ENCODE results near the gene FADD. TPM values are rescaled to one million over a fixed set of nuclear protein-coding genes. Genes with fewer than 3 reads are reported as not detected.

Gene FADD
- total and polyA plus RNA-seq, 2 donors (not counting 3 experiments of a cell fraction or from before 2014, with no cell fraction given): 35.4 to 45.1 TPM

GRCh38 chr11:70206982-70207376 lies 3.9 kb downstream of the FADD start:
- DNase-seq (ENCODE audit: low read depth, low spot score): no peak
- H3K27me3 ChIP-seq (ENCODE audit: control insufficient read depth in 2 of 2, insufficient read depth in 2 of 2, low read length in 2 of 2): no peaks in the 10 kb centered on the region
- no peaks in the 10 kb centered on the region for H4K20me1 ChIP-seq (replicated peaks; ENCODE audit: control insufficient read depth, extremely low read depth, insufficient read depth, low read length)
- FAIRE-seq: no peak
- dilution Hi-C loops (cut with MboI; ENCODE audit: extremely low pct_ligation_motif_present, low sequenced_read_pairs) (no loop called here), intact Hi-C loops (cut with micrococcal nuclease) (no loop called here)
- peaks cover 38% of the 10 kb centered on the region for H3K79me2 ChIP-seq (ENCODE audit: control insufficient read depth, insufficient read depth, low read length)
- H2AFZ ChIP-seq (ENCODE audit: low read depth, low read length): no peak overlapping the region
- POLR2A ChIA-PET: no interaction called here
- no peak overlapping the region for H3K4me2 ChIP-seq (ENCODE audit: insufficient read depth, low read length)
- peaks cover 13% of the 10 kb centered on the region for H3K4me1 ChIP-seq (ENCODE audit: control insufficient read depth, extremely low read depth, insufficient read depth, low read length)
- no TSS peak for BruUV-seq (replicated peaks)
- TF ChIP-seq GATA2 (IDR thresholded peaks at IDR 0.05; ENCODE audit: insufficient read depth, insufficient read length, low read depth, low read length) (no peak), JUN (IDR thresholded peaks at IDR 0.05; ENCODE audit: borderline replicate concordance, insufficient read depth, insufficient read length, low read depth) (no peak), FOS (IDR thresholded peaks at IDR 0.05; ENCODE audit: borderline replicate concordance, insufficient read depth, low read length) (no peak), MYC (IDR thresholded peaks at IDR 0.05; ENCODE audit: low read depth, low read length) (no peak), POLR2A (IDR thresholded peaks at IDR 0.05; ENCODE audit: low read depth, low read length) (no peak), POLR2AphosphoS5 (IDR thresholded peaks at IDR 0.05; ENCODE audit: insufficient read depth, low read depth, low read length) (no peak), EZH2 (IDR thresholded peaks at IDR 0.05; ENCODE audit: borderline replicate concordance, low read depth, low read length, severe bottlenecking) (no peak)
- TF ChIP-seq, protein P1, sequence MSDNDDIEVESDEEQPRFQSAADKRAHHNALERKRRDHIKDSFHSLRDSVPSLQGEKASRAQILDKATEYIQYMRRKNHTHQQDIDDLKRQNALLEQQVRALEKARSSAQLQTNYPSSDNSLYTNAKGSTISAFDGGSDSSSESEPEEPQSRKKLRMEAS (IDR thresholded peaks at IDR 0.05; ENCODE audit: insufficient read depth, insufficient read length): no peak
- TF ChIP-seq, protein P2, sequence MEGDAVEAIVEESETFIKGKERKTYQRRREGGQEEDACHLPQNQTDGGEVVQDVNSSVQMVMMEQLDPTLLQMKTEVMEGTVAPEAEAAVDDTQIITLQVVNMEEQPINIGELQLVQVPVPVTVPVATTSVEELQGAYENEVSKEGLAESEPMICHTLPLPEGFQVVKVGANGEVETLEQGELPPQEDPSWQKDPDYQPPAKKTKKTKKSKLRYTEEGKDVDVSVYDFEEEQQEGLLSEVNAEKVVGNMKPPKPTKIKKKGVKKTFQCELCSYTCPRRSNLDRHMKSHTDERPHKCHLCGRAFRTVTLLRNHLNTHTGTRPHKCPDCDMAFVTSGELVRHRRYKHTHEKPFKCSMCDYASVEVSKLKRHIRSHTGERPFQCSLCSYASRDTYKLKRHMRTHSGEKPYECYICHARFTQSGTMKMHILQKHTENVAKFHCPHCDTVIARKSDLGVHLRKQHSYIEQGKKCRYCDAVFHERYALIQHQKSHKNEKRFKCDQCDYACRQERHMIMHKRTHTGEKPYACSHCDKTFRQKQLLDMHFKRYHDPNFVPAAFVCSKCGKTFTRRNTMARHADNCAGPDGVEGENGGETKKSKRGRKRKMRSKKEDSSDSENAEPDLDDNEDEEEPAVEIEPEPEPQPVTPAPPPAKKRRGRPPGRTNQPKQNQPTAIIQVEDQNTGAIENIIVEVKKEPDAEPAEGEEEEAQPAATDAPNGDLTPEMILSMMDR (IDR thresholded peaks at IDR 0.05; ENCODE audit: extremely low read depth in 1 of 2, insufficient read depth in 1 of 2, low read depth in 1 of 2, low read length in 2 of 2): no peak
- no peaks in the 10 kb centered on the region for H3K9me1 ChIP-seq (replicated peaks; ENCODE audit: control insufficient read depth, extremely low read depth, insufficient read depth, low read length)
- no peaks in the 10 kb centered on the region for H3K9me3 ChIP-seq (replicated peaks; ENCODE audit: control insufficient read depth, insufficient read depth, low read length)
- no peak overlapping the region for H3K4me3 ChIP-seq (replicated peaks in 1 of 3; ENCODE audit: insufficient read depth in 1 of 3, low read depth in 1 of 3, low read length in 3 of 3)
- CTCF ChIA-PET: interaction anchor here (0.6 kb wide), 1 partner anchor 492 kb away, joined by 5 read pairs; no protein-coding TSS in a partner anchor
- H3K9ac ChIP-seq (replicated peaks; ENCODE audit: extremely low read depth, insufficient read depth, low read length): no peak overlapping the region
- peaks cover 8 to 16% of the 10 kb centered on the region in 2 experiments for H3K36me3 ChIP-seq (ENCODE audit: control insufficient read depth in 2 of 2, extremely low read depth in 1 of 2, insufficient read depth in 2 of 2, low read length in 2 of 2)
- no peak overlapping the region for H3K27ac ChIP-seq (ENCODE audit: insufficient read depth, low read depth, low read length)

All from endothelial cell of umbilical vein (primary cell).